ENCODE measurements around the gene NF2.

Gene NF2

GRCh38 chr22:29633514-29634312, 30.3 kb downstream of the NF2 start:
- DNase-seq: no peak

- no peak for DNase-seq
These were observed 31.4 kb downstream of the NF2 start for GRCh38 chr22:29634847-29635246.

- DNase-seq: no peak
These were observed 32.4 kb downstream of the NF2 start for GRCh38 chr22:29635734-29636357.

GRCh38 chr22:29636751-29637150, 33.3 kb downstream of the NF2 start:
- DNase-seq: no peak

- DNase-seq: no peak
These were observed 33.7 kb downstream of the NF2 start for GRCh38 chr22:29637181-29637580.

GRCh38 chr22:29638678-29639077, 35.2 kb downstream of the NF2 start:
- no peak for DNase-seq

GRCh38 chr22:29639096-29639495, 35.7 kb downstream of the NF2 start:
- no peak for DNase-seq

- no peak for DNase-seq
These were observed 37.7 kb downstream of the NF2 start for GRCh38 chr22:29641042-29641699.

GRCh38 chr22:29641700-29642330, 38.4 kb downstream of the NF2 start:
- DNase-seq: no peak

- DNase-seq: no peak
These were observed 39.3 kb downstream of the NF2 start for GRCh38 chr22:29642694-29643093.

GRCh38 chr22:29647954-29648737, 44.7 kb downstream of the NF2 start:
- no peak for DNase-seq

GRCh38 chr22:29650370-29650769, 46.9 kb downstream of the NF2 start:
- no peak for DNase-seq

GRCh38 chr22:29651652-29652051, 48.2 kb downstream of the NF2 start:
- no peak for DNase-seq

GRCh38 chr22:29654420-29654819, 51.0 kb downstream of the NF2 start:
- no peak for DNase-seq

- DNase-seq: no peak
These were observed 51.4 kb downstream of the NF2 start for GRCh38 chr22:29654882-29655281.

GRCh38 chr22:29658176-29658575, 54.7 kb downstream of the NF2 start:
- no peak for DNase-seq

- DNase-seq: no peak
These were observed 56.6 kb downstream of the NF2 start for GRCh38 chr22:29660021-29660420.

GRCh38 chr22:29661336-29661735, 57.9 kb downstream of the NF2 start:
- DNase-seq: no peak

GRCh38 chr22:29663180-29663821, 59.9 kb downstream of the NF2 start:
- peak; percentile 37 for DNase-seq

- no peak for DNase-seq
These were observed 62.1 kb downstream of the NF2 start for GRCh38 chr22:29665486-29665885.

- no peak for DNase-seq
These were observed 65.2 kb downstream of the NF2 start for GRCh38 chr22:29668673-29669072.

- DNase-seq: no peak
These were observed 67.2 kb downstream of the NF2 start for GRCh38 chr22:29670626-29671025.
